NCI-H748 treated with DMSO at 0.1 percent for 48 hours (cell line): ENCODE measurements around the gene SLC9C1.
A peak's percentile ranks its signal among the peaks of the same experiment; 100 is the strongest.

Experiments
- DNase-seq: peaks from one replicate; lab custom pipeline; 2025; lab: John Stamatoyannopoulos, UW

SLC9C1 gene

GRCh38 chr3:112109322-112109721 is 184.7 kb downstream of the SLC9C1 start:
- peak; percentile 71 for DNase-seq

GRCh38 chr3:112104774-112105173 is 189.2 kb downstream of the SLC9C1 start:
- no peak for DNase-seq

GRCh38 chr3:112101916-112102315 is 192.1 kb downstream of the SLC9C1 start:
- no peak for DNase-seq

- peak; percentile 19 for DNase-seq
Observed at GRCh38 chr3:112097378-112097777, 196.6 kb downstream of the SLC9C1 start.

GRCh38 chr3:112096176-112096575 is 197.8 kb downstream of the SLC9C1 start:
- no peak for DNase-seq

- no peak for DNase-seq
Observed at GRCh38 chr3:112095731-112096130, 198.3 kb downstream of the SLC9C1 start.

GRCh38 chr3:112093180-112093522 is 200.9 kb downstream of the SLC9C1 start:
- no peak for DNase-seq

GRCh38 chr3:112092496-112093179 is 201.4 kb downstream of the SLC9C1 start:
- no peak for DNase-seq

GRCh38 chr3:112090887-112091586 is 203.0 kb downstream of the SLC9C1 start:
- no peak for DNase-seq
